A549 (cell line): ENCODE results near the gene PIGL.

Experiments
- CTCF ChIP-seq: fragments of >200 bp; sonication (Bioruptor Twin); formaldehyde crosslinking; IDR thresholded peaks from 3 replicates; pipeline ENCODE4 v1.5.1; 2016
- HDAC2 ChIP-seq: fragments of 200-600 bp; sonication (generic); IDR thresholded peaks from 2 replicates; pipeline ENCODE4 v1.6.1; 2016
- KDM1A ChIP-seq: fragments of 200-600 bp; sonication (generic); IDR thresholded peaks from 2 replicates; pipeline ENCODE4 v1.6.1; 2016; ENCODE audit warnings: low read depth, mild to moderate bottlenecking
- KDM5A ChIP-seq: fragments of 200-600 bp; sonication (generic); IDR thresholded peaks from 2 replicates; pipeline ENCODE4 v1.6.1; 2016; ENCODE audit warnings: antibody characterized with exemption, mild to moderate bottlenecking
- MAX ChIP-seq: IDR thresholded peaks from 2 replicates; pipeline ENCODE4 v1.6.1; 2012
- POLR2A ChIP-seq: IDR thresholded peaks from 2 replicates; pipeline ENCODE4 v1.6.1; 2012; ENCODE audit warnings: mild to moderate bottlenecking, low read length
- RCOR1 ChIP-seq: fragments of 150-350 bp; IDR thresholded peaks from 2 replicates; pipeline ENCODE4 v1.6.1; 2014; ENCODE audit warnings: antibody characterized with exemption, low read length, low read depth
- RNF2 ChIP-seq: fragments of 200-600 bp; sonication (generic); IDR thresholded peaks from 2 replicates; pipeline ENCODE4 v1.6.1; 2016; ENCODE audit warnings: low read depth, mild to moderate bottlenecking, antibody characterized with exemption, moderate library complexity, borderline replicate concordance
- ZFP36 ChIP-seq: fragments of 450-650 bp; IDR thresholded peaks from 2 replicates; pipeline ENCODE4 v1.6.1; 2014; ENCODE audit warnings: borderline replicate concordance; ENCODE audit not compliant: partially characterized antibody

GRCh38 chr17:16283705-16284104 is 66.7 kb downstream of the PIGL start:
- TF ChIP-seq MAX (no peak), CTCF (no peak), KDM1A (no peak), ZFP36 (no peak), HDAC2 (no peak), POLR2A (no peak), KDM5A (no peak), RCOR1 (no peak), RNF2 (no peak)
